Measurements from ENCODE around the gene LHX3.

The LHX3 gene

DNA sequence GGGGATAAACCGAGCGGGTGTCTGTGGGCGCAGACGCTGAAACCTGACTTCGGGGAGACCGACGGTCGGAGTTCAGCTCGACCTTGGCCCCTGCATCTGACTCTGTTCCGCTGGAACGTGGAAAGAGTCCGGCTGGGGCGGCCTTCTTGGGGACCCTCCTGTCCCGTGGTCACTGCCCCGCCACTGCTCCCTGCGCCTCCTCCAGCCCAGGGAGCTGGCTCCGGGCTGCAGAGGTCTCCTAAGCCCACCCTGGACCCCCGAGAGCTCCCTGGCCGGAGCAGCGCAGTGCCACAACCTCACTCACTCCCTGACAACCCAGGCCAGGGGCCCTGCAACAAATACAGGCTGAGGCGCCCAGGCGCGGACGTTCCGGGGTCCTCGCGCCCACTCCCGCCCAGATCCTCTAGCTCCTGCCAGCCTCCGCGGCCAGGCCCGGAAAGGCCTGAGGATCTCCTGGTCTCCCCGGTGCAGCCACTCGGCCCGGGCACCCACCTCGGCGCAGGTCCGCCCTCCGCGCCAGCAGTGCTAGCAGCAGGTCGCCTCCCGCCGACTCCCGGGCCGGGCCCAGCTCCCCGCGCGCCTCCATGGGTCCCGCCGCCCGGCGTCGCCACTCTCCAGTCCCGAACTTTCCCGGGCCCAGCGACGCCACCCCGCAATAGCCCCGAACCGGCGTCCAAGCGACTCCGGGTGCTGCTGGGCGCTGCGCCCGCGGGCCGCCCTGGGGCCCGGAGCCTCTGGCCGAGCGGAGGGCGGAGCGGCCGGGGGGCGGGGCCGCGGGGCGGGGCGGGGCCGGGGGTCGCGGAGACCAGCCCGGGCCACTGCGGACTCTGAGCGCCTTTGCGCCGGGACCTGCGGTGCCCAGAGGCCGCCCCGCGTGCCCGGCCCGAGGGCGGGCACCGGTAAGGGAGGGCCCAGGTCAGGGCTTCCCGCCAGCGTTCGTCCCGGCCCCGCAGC, 2.2 kb downstream of the LHX3 start:
- Histone ChIP-seq H3K4me2 (ENCODE audit: low read depth, low read length) (no peak overlapping the region), H3K9me2 (replicated peaks; ENCODE audit: insufficient read depth, low read length) (no peaks in the 10 kb centered on the region), H3K79me2 (ENCODE audit: low read length) (no peaks in the 10 kb centered on the region), H3K27me3 (replicated peaks; ENCODE audit: insufficient read depth, low read length) (peaks cover 60% of the 10 kb centered on the region), H3K9me3 (replicated peaks; ENCODE audit: insufficient read depth, low read length) (no peaks in the 10 kb centered on the region), H2AFZ (ENCODE audit: low read length) (no peak overlapping the region), H3F3A (ENCODE audit: insufficient read depth, low read length) (no peaks in the 10 kb centered on the region), H3K9ac (ENCODE audit: low read length) (no peak overlapping the region), H3K4me1 (ENCODE audit: low read length) (no peaks in the 10 kb centered on the region), H3K27ac (ENCODE audit: low read length) (no peak overlapping the region), H3K4me3 (ENCODE audit: low read length) (no peak overlapping the region), H4K20me1 (ENCODE audit: insufficient read depth, low read length) (no peaks in the 10 kb centered on the region; the same call in 1 of the 2 replicates), H3K36me3 (replicated peaks; ENCODE audit: insufficient read depth, low read length) (no peaks in the 10 kb centered on the region)
- DNase-seq = no peak
- TF ChIP-seq EZH2 (optimal IDR thresholded peaks at IDR 0.05; ENCODE audit: low read depth, low read length) (no peak), EZH2phosphoT487 (IDR thresholded peaks at IDR 0.05; ENCODE audit: low read length) (no peak)
- TF ChIP-seq, protein P1, sequence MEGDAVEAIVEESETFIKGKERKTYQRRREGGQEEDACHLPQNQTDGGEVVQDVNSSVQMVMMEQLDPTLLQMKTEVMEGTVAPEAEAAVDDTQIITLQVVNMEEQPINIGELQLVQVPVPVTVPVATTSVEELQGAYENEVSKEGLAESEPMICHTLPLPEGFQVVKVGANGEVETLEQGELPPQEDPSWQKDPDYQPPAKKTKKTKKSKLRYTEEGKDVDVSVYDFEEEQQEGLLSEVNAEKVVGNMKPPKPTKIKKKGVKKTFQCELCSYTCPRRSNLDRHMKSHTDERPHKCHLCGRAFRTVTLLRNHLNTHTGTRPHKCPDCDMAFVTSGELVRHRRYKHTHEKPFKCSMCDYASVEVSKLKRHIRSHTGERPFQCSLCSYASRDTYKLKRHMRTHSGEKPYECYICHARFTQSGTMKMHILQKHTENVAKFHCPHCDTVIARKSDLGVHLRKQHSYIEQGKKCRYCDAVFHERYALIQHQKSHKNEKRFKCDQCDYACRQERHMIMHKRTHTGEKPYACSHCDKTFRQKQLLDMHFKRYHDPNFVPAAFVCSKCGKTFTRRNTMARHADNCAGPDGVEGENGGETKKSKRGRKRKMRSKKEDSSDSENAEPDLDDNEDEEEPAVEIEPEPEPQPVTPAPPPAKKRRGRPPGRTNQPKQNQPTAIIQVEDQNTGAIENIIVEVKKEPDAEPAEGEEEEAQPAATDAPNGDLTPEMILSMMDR (IDR thresholded peaks at IDR 0.05; ENCODE audit: low read length) = no peak

- Histone ChIP-seq H3K4me3 (ENCODE audit: low read length) (no peak overlapping the region), H3K27ac (ENCODE audit: low read length) (no peak overlapping the region), H3F3A (ENCODE audit: insufficient read depth, low read length) (no peaks in the 10 kb centered on the region)
Measured at GRCh38 chr9:136201609-136202453, 3.1 kb downstream of the LHX3 start.

GRCh38 chr9:136201174-136201573, 3.8 kb downstream of the LHX3 start:
- no peaks in the 10 kb centered on the region for H3K36me3 ChIP-seq (replicated peaks; ENCODE audit: insufficient read depth, low read length)
- H3K9me3 ChIP-seq (replicated peaks; ENCODE audit: insufficient read depth, low read length) = no peaks in the 10 kb centered on the region
- H3K9me2 ChIP-seq (replicated peaks; ENCODE audit: insufficient read depth, low read length) = no peaks in the 10 kb centered on the region
- TF ChIP-seq, protein P1 (IDR thresholded peaks at IDR 0.05; ENCODE audit: low read length) = no peak
- no peak for TF ChIP-seq EZH2 (optimal IDR thresholded peaks at IDR 0.05; ENCODE audit: low read depth, low read length)
- no peak for TF ChIP-seq EZH2phosphoT487 (IDR thresholded peaks at IDR 0.05; ENCODE audit: low read length)
- H3K4me3 ChIP-seq (ENCODE audit: low read length) = no peak overlapping the region
- H4K20me1 ChIP-seq (ENCODE audit: insufficient read depth, low read length) = no peaks in the 10 kb centered on the region; the same call in 1 of the 2 replicates
- H3K9ac ChIP-seq (ENCODE audit: low read length) = no peak overlapping the region
- H3F3A ChIP-seq (ENCODE audit: insufficient read depth, low read length) = no peaks in the 10 kb centered on the region
- H3K27me3 ChIP-seq (replicated peaks; ENCODE audit: insufficient read depth, low read length) = peaks cover 75% of the 10 kb centered on the region
- no peak overlapping the region for H3K27ac ChIP-seq (ENCODE audit: low read length)
- no peak overlapping the region for H2AFZ ChIP-seq (ENCODE audit: low read length)
- no peak overlapping the region for H3K4me2 ChIP-seq (ENCODE audit: low read depth, low read length)
- H3K79me2 ChIP-seq (ENCODE audit: low read length) = no peaks in the 10 kb centered on the region
- no peak for DNase-seq
- H3K4me1 ChIP-seq (ENCODE audit: low read length) = no peaks in the 10 kb centered on the region

More at GRCh38 chr9:136201609-136202453, 3.1 kb downstream of the LHX3 start:
- no peak overlapping the region for H2AFZ ChIP-seq (ENCODE audit: low read length)
- no peak overlapping the region for H3K9ac ChIP-seq (ENCODE audit: low read length)
- no peaks in the 10 kb centered on the region for H3K4me1 ChIP-seq (ENCODE audit: low read length)
- H3K27me3 ChIP-seq (replicated peaks; ENCODE audit: insufficient read depth, low read length) = peaks cover 69% of the 10 kb centered on the region
- DNase-seq = no peak
- H3K79me2 ChIP-seq (ENCODE audit: low read length) = no peaks in the 10 kb centered on the region
- TF ChIP-seq, protein P1 (IDR thresholded peaks at IDR 0.05; ENCODE audit: low read length) = no peak
- TF ChIP-seq EZH2phosphoT487 (IDR thresholded peaks at IDR 0.05; ENCODE audit: low read length) (no peak), EZH2 (optimal IDR thresholded peaks at IDR 0.05; ENCODE audit: low read depth, low read length) (no peak)
- H4K20me1 ChIP-seq (ENCODE audit: insufficient read depth, low read length) = no peaks in the 10 kb centered on the region; the same call in 1 of the 2 replicates
- H3K9me3 ChIP-seq (replicated peaks; ENCODE audit: insufficient read depth, low read length) = no peaks in the 10 kb centered on the region
- H3K4me2 ChIP-seq (ENCODE audit: low read depth, low read length) = no peak overlapping the region
- H3K9me2 ChIP-seq (replicated peaks; ENCODE audit: insufficient read depth, low read length) = no peaks in the 10 kb centered on the region
- H3K36me3 ChIP-seq (replicated peaks; ENCODE audit: insufficient read depth, low read length) = no peaks in the 10 kb centered on the region
